AG20443 (cell line): Measurements from ENCODE around the gene MSH5.

Source experiments
- DNase-seq: peaks from one replicate; pipeline ENCODE4 v3.0.0; 2012; ENCODE audit warnings: low spot score, mixed read lengths

The MSH5 gene

DNA sequence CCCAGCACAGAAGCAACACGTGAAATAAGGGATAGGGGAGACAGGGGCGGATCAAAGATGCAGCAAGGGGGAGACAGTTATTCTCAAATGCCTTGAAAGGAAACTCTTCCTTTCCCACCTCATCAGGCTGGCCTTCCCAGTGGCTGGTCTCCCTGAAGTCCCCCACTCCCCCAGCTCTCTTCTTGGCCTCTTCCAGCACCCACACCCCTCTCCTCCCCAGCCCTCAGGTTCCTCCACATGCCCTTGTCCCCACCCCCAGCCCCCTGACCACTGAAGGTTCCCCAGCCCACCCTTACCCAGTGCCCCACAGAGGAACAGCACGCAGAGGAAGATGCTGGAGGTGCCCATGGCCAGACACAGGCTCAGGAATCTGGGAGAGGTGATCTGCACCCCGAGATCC lies 26.3 kb upstream of the MSH5 start:
- no peak for DNase-seq

- no peak for DNase-seq
Observed at GRCh38 chr6:31713991-31714684, 25.7 kb upstream of the MSH5 start.

DNA sequence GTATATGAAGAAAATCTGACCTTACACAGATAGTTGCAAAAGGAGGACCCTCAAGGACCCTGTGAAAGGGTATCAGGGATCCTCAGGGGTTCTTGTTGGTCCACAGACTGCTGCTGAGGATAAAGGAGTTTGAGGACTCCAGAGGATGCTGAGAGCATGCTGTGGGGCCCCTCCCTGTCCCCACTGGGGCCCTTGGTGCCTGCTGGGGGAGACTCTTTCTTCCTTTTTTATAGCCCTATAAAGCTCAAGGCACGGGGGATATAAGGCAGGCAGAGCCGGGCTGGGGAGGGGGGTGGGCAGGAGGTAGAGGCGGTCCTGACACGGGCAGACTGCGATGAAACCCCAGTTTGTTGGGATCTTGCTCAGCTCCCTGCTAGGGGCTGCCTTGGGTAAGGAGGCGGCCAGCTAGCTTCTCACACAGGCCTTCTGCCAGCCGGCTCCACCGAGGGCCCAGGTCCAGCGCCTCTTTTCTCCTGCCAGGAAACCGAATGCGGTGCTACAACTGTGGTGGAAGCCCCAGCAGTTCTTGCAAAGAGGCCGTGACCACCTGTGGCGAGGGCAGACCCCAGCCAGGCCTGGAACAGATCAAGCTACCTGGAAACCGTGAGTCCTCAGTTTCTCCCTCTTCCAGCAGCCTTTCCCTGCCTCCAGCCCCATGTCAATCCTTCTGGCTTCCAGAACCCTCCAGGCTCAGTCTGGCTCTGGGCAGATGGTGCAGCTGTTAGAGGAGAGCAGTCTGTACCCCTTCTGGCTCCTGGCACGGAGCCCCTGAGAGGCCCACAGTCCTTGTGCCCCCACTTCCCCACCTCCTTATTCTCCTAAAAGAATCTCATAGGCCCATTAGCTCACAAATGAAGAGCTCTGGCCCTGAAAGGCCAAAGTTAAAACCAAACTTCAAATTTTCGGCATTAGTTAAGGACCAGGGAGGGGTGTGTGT lies 24.5 kb upstream of the MSH5 start, which contains the start of gene LY6G6D:
LY6G6D (plus strand) TSS at position 327 of the 937 bp plus-strand sequence; CDS start at position 335, 8 bp downstream.
- DNase-seq = no peak

- no peak for DNase-seq
Observed at GRCh38 chr6:31717499-31718222, 22.1 kb upstream of the MSH5 start.

DNA sequence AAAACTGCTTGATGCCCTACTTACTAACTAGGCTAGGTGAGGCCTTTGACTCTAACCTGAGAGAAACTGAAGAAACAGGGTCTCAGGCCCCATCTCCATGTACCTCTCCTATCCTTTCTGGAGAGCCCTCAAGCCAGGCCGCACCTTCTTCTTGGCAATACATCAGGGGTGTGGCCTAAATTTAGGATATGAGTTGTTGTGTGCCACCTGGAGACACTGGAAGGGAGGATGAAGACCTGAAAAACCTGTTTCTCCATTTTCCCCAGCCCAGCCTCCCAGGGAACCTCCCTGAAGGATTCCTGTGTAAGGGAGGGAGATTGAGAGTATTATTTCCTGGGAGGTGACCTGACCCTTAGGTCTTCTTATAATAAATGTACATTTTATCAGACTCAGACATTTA lies 21.5 kb upstream of the MSH5 start:
- DNase-seq = no peak

DNA sequence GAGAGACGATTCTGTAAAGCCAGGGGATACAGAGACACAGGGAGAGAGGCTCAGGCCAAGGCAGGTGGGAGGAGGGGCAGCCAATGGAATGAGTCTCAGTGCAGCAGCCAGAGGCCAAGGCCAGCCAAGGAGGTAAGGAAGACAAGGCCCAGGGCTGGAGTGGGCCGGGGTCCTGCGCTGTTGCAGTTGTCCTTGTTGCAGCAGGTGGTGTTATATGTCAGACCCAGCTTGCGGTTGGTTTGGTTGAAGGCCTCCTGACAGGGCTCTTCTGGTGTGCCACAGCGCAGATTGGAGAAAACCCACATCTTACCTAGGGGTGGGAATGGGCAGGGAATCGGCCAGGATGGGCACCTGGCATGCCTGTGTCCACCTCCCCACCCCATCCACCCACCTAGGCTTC lies 20.8 kb upstream of the MSH5 start:
- DNase-seq = no peak

- no peak for DNase-seq
Observed at GRCh38 chr6:31720196-31720770, 19.5 kb upstream of the MSH5 start.

GRCh38 chr6:31721351-31722020 lies 18.3 kb upstream of the MSH5 start, which contains the start of gene LY6G6C:
TSS of gene LY6G6C (minus strand) at chr6:31721746. CDS start at chr6:31721679, 67 bp downstream.
- DNase-seq = no peak

DNA sequence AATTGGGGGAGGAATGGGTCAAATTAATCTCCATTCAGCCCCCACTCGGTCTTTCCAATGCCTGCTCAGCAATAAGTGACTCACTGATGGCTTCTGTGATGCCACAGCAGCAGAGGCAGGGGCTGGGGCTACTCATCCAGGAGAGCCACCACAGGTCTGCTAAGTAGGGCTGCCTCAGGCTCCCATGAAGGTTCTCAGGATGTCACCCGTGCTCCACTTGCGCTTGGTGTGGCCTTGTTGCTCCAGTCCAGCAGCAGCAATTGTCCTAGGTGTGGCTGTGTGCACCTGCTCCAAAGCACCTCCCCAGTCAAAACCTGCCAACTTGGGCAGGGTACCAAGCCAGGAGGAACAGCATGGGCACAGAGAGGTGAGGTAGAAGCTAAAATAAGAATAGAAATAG lies 17.6 kb upstream of the MSH5 start:
- no peak for DNase-seq

DNA sequence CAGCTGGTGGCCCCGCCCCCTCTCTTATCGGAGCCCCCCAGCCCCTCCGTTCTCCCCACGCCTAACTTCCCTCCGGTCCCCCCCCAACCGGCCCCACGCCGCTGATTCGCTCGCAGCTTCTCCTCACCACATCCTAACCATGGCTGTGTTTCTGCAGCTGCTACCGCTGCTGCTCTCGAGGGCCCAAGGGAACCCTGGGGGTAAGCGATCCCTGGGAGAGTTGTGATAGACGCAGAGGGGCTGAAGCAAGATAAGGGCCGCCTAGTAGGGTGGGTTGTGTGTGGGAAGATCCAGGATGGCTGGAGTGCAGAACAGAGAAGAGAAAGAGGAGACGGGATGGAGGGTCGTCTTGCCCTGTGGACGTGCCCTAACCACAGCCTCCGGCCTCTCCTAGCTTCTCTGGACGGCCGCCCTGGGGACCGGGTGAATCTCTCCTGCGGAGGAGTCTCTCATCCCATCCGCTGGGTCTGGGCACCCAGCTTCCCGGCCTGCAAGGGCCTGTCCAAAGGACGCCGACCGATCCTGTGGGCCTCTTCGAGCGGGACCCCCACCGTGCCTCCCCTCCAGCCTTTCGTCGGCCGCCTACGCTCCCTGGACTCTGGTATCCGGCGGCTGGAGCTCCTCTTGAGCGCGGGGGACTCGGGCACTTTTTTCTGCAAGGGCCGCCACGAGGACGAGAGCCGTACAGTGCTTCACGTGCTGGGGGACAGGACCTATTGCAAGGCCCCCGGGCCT lies 16.4 kb upstream of the MSH5 start, which contains the start of gene MPIG6B:
MPIG6B (plus strand) TSS at position 129 of the 735 bp plus-strand sequence; CDS start at position 140, 11 bp downstream.
- DNase-seq = no peak

- no peak for DNase-seq
Observed at GRCh38 chr6:31723980-31724691, 15.7 kb upstream of the MSH5 start.

DNA sequence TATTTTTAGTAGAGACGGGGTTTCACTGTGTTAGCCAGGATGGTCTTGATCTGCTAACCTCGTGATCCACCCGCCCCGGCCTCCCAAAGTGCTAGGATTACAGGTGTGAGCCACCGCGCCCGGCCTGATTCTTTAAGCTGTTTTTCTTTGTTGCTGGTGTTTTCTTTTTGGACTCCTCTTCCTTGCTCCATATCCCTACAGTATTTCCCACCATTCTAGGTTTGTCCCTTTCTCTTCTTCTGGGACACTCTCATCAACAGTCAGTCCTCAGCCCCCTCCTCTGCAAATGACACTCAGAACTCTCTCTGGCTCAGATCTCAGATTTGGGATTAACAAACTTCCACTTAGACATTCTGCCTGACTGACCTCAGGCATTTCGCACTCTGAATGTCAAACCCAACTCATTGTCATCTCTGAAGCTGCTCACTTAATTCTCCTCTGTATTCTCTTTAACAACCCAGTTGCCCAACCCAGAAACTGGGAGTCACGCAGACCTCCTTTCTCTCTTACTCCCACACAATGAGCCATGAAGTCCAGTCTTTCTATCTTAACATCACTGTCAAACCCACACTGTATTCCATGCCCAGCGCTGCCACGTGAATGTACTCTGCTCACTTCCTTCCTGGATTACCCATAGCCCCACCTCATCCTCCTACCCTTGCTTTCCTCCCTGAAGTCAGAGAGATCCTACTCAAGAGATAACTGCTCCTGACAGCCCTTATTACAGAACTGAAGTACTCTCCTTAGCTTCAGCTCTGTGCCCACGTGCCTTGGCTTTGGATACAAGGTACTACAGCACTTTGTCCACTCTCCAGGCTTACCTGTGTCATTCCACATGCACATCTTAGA lies 14.1 kb upstream of the MSH5 start:
- DNase-seq = no peak

DNA sequence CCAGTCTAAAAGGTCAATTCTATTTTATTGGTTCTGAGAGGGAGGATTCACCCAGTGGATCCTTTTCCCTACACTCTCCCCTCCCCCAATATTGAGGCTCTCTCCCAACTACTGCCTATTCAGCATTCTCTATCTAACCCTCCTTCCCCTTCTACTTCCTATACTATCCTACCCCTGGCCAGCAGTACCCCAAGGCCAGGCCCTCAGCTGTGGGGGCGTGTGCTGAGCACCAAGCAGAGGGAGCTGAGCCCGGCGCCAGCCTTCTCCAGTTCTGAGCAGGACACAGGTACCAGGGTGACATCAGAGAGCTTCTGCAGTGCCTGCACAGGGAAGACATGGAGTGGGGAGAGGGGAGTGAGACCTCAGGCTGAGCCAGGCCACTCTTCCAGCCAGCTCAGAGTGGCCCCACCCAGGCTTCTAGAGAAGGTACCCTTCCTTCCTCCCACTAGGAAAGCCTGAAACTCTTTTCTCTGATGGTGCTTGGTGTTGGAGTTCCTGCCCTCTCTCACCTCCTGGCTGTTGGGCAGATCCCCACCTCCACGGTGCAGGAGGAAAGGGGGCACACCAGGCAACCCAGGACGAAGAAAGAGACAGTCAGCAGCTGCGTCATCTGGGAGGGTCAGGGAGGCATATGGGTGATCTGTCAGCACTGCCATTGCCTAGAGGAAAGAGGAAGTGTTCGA lies 12.6 kb upstream of the MSH5 start:
- no peak for DNase-seq

DNA sequence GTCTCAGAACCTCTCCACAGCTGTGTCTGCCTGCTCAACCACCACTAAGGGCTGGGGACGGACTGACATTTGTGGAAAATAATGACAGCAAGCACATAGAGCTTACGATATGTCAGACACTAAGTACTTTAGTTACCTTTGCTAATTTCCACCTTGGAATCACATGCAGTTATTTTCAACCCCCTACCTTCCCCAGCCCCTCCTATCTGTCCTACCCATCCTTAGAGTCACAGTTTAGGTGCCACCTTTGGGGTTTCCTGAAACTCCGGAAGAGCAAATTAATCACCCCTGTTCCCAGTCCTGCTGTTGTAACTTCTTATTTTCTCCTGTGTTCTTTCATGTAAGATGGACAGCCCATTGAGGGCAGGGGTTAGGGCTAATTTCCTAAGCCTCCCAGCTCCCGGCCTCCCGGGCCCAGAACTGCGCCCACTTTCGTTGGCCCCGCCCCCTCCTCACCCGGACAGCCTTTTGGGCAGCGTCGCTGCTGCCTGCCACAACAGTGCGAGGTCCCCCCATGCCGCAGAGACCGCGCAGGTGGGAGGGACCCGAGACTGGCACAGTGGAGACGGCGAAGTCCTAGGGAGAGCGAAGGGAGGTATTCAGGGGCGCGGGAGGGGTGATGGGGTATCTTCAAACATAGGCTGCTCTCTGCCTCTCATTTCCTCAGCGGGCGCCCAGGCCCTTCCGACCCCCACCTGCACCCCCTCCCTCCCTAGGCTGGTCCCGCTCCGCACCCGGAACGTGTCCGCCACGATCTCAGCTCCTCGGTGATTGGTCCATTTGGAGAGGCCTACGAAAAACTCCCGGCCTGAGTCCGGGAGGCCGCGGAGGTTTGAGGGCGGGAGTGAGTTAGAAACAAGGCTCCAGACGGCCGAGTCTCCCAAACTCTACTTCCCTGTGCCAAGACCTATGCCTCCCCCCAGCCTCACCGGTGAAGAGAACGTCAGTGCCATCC lies 11.8 kb upstream of the MSH5 start:
- no peak for DNase-seq

DNA sequence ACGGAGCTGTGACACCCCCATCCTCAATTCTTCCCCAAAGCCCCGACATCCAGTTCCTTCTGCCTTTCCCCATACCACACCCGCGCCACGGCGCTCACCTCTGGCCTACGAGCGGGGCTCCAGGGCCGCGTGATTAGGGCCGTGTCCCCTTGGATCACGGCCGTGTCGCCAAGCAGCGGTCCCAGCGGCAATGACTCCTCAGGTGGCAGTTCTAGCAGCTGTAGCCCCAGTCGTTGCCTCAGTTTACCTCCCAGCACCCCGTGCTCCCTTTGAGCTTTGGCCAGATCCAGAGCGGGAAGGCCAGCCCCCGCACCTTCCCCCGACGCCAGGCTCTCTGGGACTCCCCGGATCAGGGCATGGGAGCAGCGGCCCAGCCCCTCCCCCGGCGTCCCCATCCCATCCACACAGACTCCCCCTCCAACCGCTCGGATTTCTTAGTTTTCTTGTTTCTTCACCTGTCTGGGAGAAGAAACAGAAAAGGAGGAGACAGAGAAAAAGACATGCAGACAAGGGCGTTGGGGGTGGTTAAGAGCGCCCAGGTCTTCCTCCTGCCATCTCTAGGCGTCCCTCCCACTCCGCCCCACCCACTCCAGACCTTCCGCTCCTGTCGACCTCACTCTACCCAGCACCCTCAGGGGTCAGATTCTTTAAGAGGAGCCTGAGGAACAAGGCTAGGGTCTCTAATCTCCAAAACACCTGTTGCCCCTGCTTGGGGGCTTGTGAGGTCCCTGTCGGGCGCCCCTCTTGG lies 10.9 kb upstream of the MSH5 start, which contains the start of gene DDAH2:
DDAH2 (minus strand) TSS at position 533 of the 748 bp plus-strand sequence; CDS start at position 395, 138 bp downstream.
- DNase-seq = no peak

DNA sequence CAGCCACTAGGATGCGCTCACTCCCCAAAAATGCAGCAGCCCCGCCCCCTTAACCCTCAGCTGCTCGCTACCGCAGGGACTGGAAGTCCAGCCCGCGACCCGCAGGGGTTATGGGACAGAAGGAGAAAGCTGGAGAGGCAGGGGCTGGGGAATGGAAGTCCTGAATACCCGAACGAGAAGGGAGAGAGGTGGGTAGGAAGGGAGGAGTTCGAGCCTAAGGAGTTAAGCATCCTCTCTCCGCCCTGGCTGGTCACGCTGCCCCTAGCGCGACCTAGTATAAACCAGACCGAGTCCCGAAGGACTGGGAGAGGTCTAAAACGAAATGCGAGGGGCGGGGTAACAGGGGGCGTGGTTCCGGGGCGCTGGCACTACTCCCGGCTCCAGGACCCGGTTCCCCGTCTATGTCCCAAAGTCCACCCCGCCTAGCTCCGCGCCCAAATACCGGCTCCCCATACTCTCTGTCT lies 10.3 kb upstream of the MSH5 start:
- peak; percentile 95 for DNase-seq
